Right lobe of liver (tissue), 6 donors: Measurements from ENCODE around the gene TSSK6. TPM values are rescaled to one million over a fixed set of nuclear protein-coding genes. Genes with fewer than 3 reads are reported as not detected.

Source experiments
- ATAC-seq, 4 donors: fragments of 200-7000 bp; cut with Tn5 transposase; one replicate each; pipeline ENCODE4 v1.9.1; 2020; ENCODE audit warnings: mild to moderate bottlenecking in 4 of 4, moderate library complexity in 4 of 4
- DNase-seq, 3 donors: peaks; one replicate each; pipeline ENCODE4 v3.0.0-alpha.2; 2020
- H3K27ac ChIP-seq, 3 donors: fragments of 200-600 bp; one replicate each; pipeline ENCODE4 v1.8.0; 2022
- H3K27me3 ChIP-seq, 2 donors: fragments of 200-600 bp; one replicate each; pipeline ENCODE4 v1.8.0; 2022
- H3K36me3 ChIP-seq, 4 donors: fragments of 200-600 bp; sonication (generic) in 1 of 4; one replicate each; pipeline versions ENCODE4 v1.5.1 to v1.8.0; 2017 to 2022; ENCODE audit warnings: control low read depth in 1 of 4
- H3K4me1 ChIP-seq, 4 donors: fragments of 200-600 bp; sonication (generic) in 1 of 4; one replicate each; pipeline versions ENCODE4 v1.5.1 to v1.8.0; 2017 to 2022; ENCODE audit warnings: control low read depth in 1 of 4
- H3K4me3 ChIP-seq, 3 donors: fragments of 200-600 bp; one replicate each; pipeline ENCODE4 v1.8.0; 2022
- H3K9me3 ChIP-seq, 4 donors: fragments of 200-600 bp; sonication (generic) in 1 of 4; one replicate each; pipeline versions ENCODE4 v1.5.1 to v1.8.0; 2017 to 2022; ENCODE audit warnings: control low read depth in 1 of 4
- CTCF ChIP-seq, 4 donors: fragments of 200-600 bp in 3 of 4; fragments of 450-650 bp in 1 of 4; IDR thresholded peaks; one replicate each; pipeline versions ENCODE4 v1.5.1 to v1.8.0; 2016 to 2022; ENCODE audit warnings: antibody characterized with exemption in 4 of 4, mild to moderate bottlenecking in 2 of 4
- POLR2A ChIP-seq: fragments of 450-650 bp; IDR thresholded peaks from one replicate; pipeline ENCODE4 v1.6.1; 2017; ENCODE audit warnings: antibody characterized with exemption, mild to moderate bottlenecking
- WGBS: methylation state at CpG from one replicate; pipeline ENCODE4 v1.1.6; 2018; ENCODE audit warnings: low coverage, low lambda C conversion rate; ENCODE audit not compliant: insufficient coverage; ENCODE audit errors: missing lambda C conversion rate; 5-methylcytosine and 5-hydroxymethylcytosine counted together
- intact Hi-C, 2 donors: fragments of 100-400 bp; cut with DNase I; formaldehyde crosslinking; loops; one replicate each; pipeline versions ENCODE4 v1.11.2 to v1.14.1; 2022
- total RNA-seq, 6 experiments: library from RNA; depleted of rRNA in 2 of 6; stranded (reverse); fragments of >200 nt in 2 of 6; fragmentation: NEBNext Ultra II Directional in 3 of 6; extraction: Animal tissue kit (Norgen Biotek cat#: 25700) in 3 of 6; gene quantifications; one replicate each; pipeline versions ENCODE4 v1.1.0 to v1.2.4, GENCODE V29; 2016 to 2023
- donor health status: DM: no; HTN: yes; CAD: no.
- donor health status: DM: no; HTN: no; CAD: no.
- donor health status: DM: no; HTN: no; CAD: no.
- donor health status: DM: no; HTN: yes; CAD: no.
- donor health status: DM: no; HTN: yes; CAD: no.

TSSK6 gene
- total RNA-seq, 6 experiments from 2014 or later, result 0.53 to 2.9 (median 1.1) TPM

DNA sequence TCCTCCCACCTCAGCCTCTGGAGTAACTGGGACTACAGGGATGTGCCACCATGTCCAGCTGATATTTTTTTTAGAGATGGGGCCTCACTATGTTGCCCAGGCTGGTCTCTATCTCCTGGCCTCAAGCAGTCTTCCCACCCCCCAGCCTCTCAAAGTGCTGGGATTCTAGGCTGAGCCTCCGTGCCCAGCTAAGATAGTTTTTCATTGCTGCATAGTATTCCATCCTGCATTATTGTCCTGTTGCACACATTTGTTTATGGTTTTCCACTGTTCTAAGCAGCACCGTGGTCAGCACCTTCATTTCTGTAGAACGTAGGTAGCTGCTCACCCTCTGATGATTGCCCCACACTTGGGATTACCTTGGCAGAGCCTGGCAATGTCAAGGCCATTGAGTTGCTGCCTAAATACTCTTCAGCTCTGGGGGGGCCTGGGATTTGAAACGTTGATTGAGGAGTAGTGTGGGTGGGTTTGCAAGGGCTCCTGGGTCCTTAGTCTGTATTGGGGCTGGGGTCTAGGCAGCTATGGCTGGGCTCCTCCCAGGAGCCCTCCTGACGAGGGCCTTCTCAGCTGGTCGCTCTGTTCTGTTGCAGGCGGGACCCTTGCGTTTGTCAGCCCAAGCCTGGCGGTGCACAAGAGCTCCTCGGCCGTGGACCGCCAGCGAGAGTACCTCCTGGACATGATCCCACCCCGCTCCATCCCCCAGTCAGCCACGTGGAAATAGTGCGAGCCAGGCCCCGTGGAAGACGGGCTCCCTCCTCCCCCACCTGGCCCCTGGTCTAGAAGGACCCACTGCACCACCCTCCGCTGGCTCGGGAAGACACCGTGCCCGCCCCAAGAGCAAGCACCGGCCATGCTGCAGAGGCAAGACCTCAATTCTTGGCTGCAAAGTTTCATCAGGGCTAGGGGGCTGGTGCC, 10.3 kb downstream of the TSSK6 start:
- Histone ChIP-seq H3K27me3 (no peaks in the 10 kb centered on the region), H3K27ac (no peak overlapping the region), H3K4me1 (no peaks in the 10 kb centered on the region), H3K4me3 (no peak overlapping the region), H3K36me3 (peaks cover 7 to 46% (median 22%) of the 10 kb centered on the region in 4 donors), H3K9me3 (no peaks in the 10 kb centered on the region)
- intact Hi-C loops, result no loop called here
- DNase-seq (peak in 1 of 3 donors; percentile 50), ATAC-seq (no peak)
- TF ChIP-seq CTCF (IDR thresholded peaks at IDR 0.05) (no peak), POLR2A (no peak)
- WGBS, result 92% methylated on average over 6 of the region's 23 CpGs

GRCh38 chr19:19502808-19503602, 12.3 kb downstream of the TSSK6 start:
- H3K27ac ChIP-seq, result no peak overlapping the region
- no peaks in the 10 kb centered on the region for H3K9me3 ChIP-seq
- intact Hi-C loops, result no loop called here
- DNase-seq, result no peak
- no peaks in the 10 kb centered on the region for H3K27me3 ChIP-seq
- 90% methylated on average over 12 of the region's 18 CpGs for whole genome bisulfite sequencing
- TF ChIP-seq CTCF (IDR thresholded peaks at IDR 0.05) (no peak), POLR2A (no peak)
- H3K4me1 ChIP-seq, result no peaks in the 10 kb centered on the region
- H3K36me3 ChIP-seq, result peaks cover 7 to 66% (median 33%) of the 10 kb centered on the region in 4 donors
- ATAC-seq, result no peak
- no peak overlapping the region for H3K4me3 ChIP-seq

- DNase-seq, result no peak
These were observed 13.1 kb downstream of the TSSK6 start for GRCh38 chr19:19502281-19502680.

DNA sequence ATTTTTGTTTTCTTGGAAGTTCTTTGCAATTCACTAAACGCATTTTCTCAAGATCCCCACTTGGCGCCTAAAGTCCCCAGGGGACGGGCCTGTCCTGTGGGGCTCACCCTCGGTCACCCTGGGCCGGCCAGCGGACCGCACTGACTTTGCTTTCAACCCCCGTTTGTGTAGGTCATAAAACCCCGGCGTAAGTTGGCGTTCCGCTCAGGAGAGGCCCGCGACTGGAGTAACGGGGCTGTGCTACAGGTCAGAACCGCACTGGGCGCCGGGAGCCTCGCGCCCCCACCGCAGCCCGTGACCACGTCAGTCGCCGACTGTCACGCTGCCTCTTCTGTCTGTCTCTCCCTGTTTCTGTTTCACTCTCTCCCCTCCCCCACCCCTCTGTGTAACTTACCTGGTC, 13.6 kb downstream of the TSSK6 start:
- Histone ChIP-seq H3K9me3 (no peaks in the 10 kb centered on the region), H3K4me1 (no peaks in the 10 kb centered on the region), H3K4me3 (no peak overlapping the region), H3K36me3 (peaks cover 7 to 72% (median 34%) of the 10 kb centered on the region in 4 donors), H3K27ac (no peak overlapping the region), H3K27me3 (no peaks in the 10 kb centered on the region)
- WGBS, result no CpG with 5 or more reads among the region's 26 CpGs
- DNase-seq (no peak), ATAC-seq (no peak)
- TF ChIP-seq CTCF (IDR thresholded peaks at IDR 0.05) (no peak), POLR2A (no peak)
- intact Hi-C loops, result no loop called here

More at GRCh38 chr19:19502281-19502680, 13.1 kb downstream of the TSSK6 start:
- Histone ChIP-seq H3K27ac (no peak overlapping the region), H3K4me3 (no peak overlapping the region), H3K36me3 (peaks cover 7 to 70% (median 34%) of the 10 kb centered on the region in 4 donors), H3K4me1 (no peaks in the 10 kb centered on the region), H3K9me3 (no peaks in the 10 kb centered on the region), H3K27me3 (no peaks in the 10 kb centered on the region)
- WGBS, result no CpG with 5 or more reads among the region's 19 CpGs
- no peak for TF ChIP-seq POLR2A
- no peak for TF ChIP-seq CTCF (IDR thresholded peaks at IDR 0.05)
- no peak for ATAC-seq
- intact Hi-C loops, result no loop called here
